Tibial nerve (tissue), 3 donors: Measurements from ENCODE around the gene TBCCD1.

Source experiments
- CTCF ChIP-seq, 5 experiments: fragments of 200-600 bp in 3 of 5; fragments of 450-650 bp in 2 of 5; sonication (generic) in 3 of 5; IDR thresholded peaks; one replicate each; pipeline ENCODE4 v1.5.1; 2016 to 2019; ENCODE audit warnings: antibody characterized with exemption in 5 of 5, mild to moderate bottlenecking in 3 of 5, moderate library complexity in 2 of 5
- POLR2A ChIP-seq, 2 donors: fragments of 450-650 bp; IDR thresholded peaks; one replicate each; pipeline ENCODE4 v1.6.1; 2017; ENCODE audit warnings: antibody characterized with exemption in 2 of 2, mild to moderate bottlenecking in 2 of 2, moderate library complexity in 2 of 2

DNA sequence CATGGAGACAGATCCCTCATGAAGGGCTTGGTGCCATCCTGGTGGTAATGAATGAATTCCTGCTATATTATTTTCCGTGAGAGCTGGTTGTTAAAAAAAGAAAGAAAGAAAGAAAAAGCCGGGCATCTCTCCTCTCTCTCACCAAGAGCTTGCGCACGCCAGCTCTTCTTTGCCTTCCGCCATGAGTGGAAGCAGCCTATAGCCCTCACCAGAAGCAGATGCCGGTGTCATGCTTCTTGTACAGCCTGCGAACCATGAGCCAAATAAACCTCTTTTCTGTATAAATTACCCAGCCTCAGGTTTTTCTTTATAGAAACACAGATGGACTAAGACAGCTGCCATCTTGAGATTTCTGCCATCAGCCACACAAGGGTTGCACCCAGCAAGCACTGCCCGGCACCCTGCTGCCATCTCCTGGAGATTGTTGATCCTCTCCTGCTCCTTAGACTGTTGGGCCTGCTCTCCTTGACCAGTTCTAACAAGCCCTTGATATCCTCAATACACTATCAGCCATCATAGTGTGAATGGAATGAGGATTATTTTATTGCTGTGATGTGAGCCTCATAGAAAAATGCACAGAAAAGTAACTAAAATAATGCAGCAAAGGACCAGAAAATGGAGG, 42.2 kb upstream of the TBCCD1 start:
- TF ChIP-seq CTCF (IDR thresholded peaks at IDR 0.05): no peak
- no peak for TF ChIP-seq POLR2A (IDR thresholded peaks at IDR 0.05)
